Measurements from ENCODE around the gene TLR4. TPM values are rescaled to one million over a fixed set of nuclear protein-coding genes. Genes with fewer than 3 reads are reported as not detected.

TLR4 gene
- total RNA-seq, 1 experiment from 2014 or later, result 0.07 TPM

DNA sequence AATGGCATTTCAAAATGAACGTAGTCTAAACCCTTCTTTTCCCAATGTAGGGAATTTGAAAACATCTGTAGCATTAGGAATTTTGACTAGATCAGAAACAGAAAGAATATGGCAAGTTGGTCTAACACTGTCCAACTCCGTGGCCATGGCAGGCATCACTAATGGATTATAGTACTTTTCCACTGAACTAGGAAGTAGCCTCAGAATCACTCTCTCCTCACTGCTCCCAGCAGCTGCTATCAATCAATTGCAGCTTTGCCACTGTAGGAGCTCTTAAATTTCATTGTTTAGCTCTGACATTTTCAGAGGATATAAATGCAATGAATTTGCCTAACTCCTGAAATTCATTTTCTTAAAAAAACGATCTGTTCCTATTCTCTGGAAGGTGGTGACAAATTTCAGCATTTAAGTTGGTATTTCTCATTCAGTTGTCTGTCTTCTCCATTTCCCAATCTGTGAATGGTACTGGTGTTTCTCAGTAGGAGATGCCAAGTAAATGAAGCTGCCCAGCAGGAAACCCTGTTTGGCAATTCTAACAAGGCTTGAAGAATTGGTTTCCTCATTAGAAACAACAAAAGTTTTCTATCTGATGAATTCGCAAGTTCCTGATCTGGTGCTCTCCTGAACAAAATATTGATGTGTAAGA, 64.7 kb downstream of the TLR4 start:
- no peaks in the 10 kb centered on the region for H3K36me3 Mint-ChIP-seq (ENCODE audit: insufficient read depth in 1 of 3, low read depth in 3 of 3)
- Histone ChIP-seq H3K56ac (ENCODE audit: insufficient read length, low read depth, low read length) (no peak overlapping the region), H2BK15ac (ENCODE audit: low read depth, low read length) (no peak overlapping the region), H4K20me1 (ENCODE audit: control insufficient read depth, insufficient read depth, insufficient read length) (no peaks in the 10 kb centered on the region), H3K4ac (ENCODE audit: low read depth, low read length) (no peak overlapping the region), H3K4me1 (ENCODE audit: insufficient read depth, low read length) (no peaks in the 10 kb centered on the region), H3K9ac (ENCODE audit: extremely low read depth, insufficient read length, low read length) (no peak overlapping the region), H3K23me2 (ENCODE audit: insufficient read length, low read depth, low read length, poor library complexity, severe bottlenecking) (no peaks in the 10 kb centered on the region), H3K79me2 (ENCODE audit: insufficient read depth, low read length) (no peaks in the 10 kb centered on the region), H3K4me2 (ENCODE audit: insufficient read depth, insufficient read length, low read length) (no peak overlapping the region), H2BK20ac (ENCODE audit: low read depth, low read length, poor library complexity, severe bottlenecking) (no peak overlapping the region), H4K91ac (ENCODE audit: insufficient read length, low read depth, low read length) (no peak overlapping the region), H3K9me3 (ENCODE audit: control insufficient read depth, low read depth, low read length) (no peaks in the 10 kb centered on the region), H2AFZ (ENCODE audit: low read length) (no peak overlapping the region), H2BK12ac (ENCODE audit: insufficient read length, low read depth, low read length) (no peak overlapping the region), H2BK5ac (ENCODE audit: insufficient read length, low read length) (no peak overlapping the region), H3K14ac (ENCODE audit: insufficient read depth, low read length) (no peak overlapping the region), H2BK120ac (ENCODE audit: low read depth, low read length, poor library complexity, severe bottlenecking) (no peak overlapping the region), H3T11ph (ENCODE audit: low read length) (no peak overlapping the region), H4K8ac (replicated peaks; ENCODE audit: insufficient read length, low read depth, low read length) (no peak overlapping the region), H3K79me1 (ENCODE audit: insufficient read depth, low read depth, low read length, poor library complexity, severe bottlenecking) (no peaks in the 10 kb centered on the region), H3K27me3 (ENCODE audit: insufficient read depth, low read length) (no peaks in the 10 kb centered on the region), H2AK5ac (ENCODE audit: insufficient read length, low read length) (no peak overlapping the region), H3K27ac (ENCODE audit: insufficient read length, low read depth, low read length) (no peak overlapping the region), H3K23ac (ENCODE audit: insufficient read length, low read depth, low read length) (no peak overlapping the region), H3K18ac (ENCODE audit: insufficient read length, low read depth, low read length) (no peak overlapping the region), H4K5ac (ENCODE audit: insufficient read length, low read depth, low read length) (no peak overlapping the region)
- peak overlapping the region in 2 of 3 experiments; percentile 5 to 18; a peak in 2 of 7 replicates for H3K27ac Mint-ChIP-seq
- no peaks in the 10 kb centered on the region; a peak in 1 of 5 replicates for H3K9me3 Mint-ChIP-seq
- peaks cover 2% of the 10 kb centered on the region; the same call in 1 of the 2 replicates for H3K27me3 Mint-ChIP-seq (ENCODE audit: low read depth)
- no peak for DNase-seq
- no CpG with 5 or more reads among the region's 4 CpGs for WGBS (ENCODE audit: extremely low coverage, insufficient read length, low lambda C conversion rate)
- peaks cover 7 to 14% of the 10 kb centered on the region in 2 experiments for H3K4me1 Mint-ChIP-seq
- no peak overlapping the region for H3K4me3 Mint-ChIP-seq
- TF ChIP-seq, protein P1, sequence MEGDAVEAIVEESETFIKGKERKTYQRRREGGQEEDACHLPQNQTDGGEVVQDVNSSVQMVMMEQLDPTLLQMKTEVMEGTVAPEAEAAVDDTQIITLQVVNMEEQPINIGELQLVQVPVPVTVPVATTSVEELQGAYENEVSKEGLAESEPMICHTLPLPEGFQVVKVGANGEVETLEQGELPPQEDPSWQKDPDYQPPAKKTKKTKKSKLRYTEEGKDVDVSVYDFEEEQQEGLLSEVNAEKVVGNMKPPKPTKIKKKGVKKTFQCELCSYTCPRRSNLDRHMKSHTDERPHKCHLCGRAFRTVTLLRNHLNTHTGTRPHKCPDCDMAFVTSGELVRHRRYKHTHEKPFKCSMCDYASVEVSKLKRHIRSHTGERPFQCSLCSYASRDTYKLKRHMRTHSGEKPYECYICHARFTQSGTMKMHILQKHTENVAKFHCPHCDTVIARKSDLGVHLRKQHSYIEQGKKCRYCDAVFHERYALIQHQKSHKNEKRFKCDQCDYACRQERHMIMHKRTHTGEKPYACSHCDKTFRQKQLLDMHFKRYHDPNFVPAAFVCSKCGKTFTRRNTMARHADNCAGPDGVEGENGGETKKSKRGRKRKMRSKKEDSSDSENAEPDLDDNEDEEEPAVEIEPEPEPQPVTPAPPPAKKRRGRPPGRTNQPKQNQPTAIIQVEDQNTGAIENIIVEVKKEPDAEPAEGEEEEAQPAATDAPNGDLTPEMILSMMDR (conservative IDR thresholded peaks at IDR 0.05), result no peak
